Osteocyte (in vitro differentiated cells): ENCODE measurements around the gene CUL9. TPM values are rescaled to one million over a fixed set of nuclear protein-coding genes. Genes with fewer than 3 reads are reported as not detected.

Experiments used
- DNase-seq: peaks from one replicate; pipeline ENCODE4 v3.0.0; 2021; ENCODE audit warnings: mixed read lengths; ENCODE audit not compliant: unreplicated experiment; ENCODE audit errors: extremely low spot score
- H3K27ac Mint-ChIP-seq: one replicate; pipeline ENCODE4 v1.8.0; 2021; ENCODE audit warnings: mild to moderate bottlenecking, mixed read lengths; ENCODE audit not compliant: unreplicated experiment
- H3K27me3 Mint-ChIP-seq: one replicate; pipeline ENCODE4 v1.8.0; 2021; ENCODE audit warnings: mixed read lengths; ENCODE audit not compliant: unreplicated experiment
- H3K36me3 Mint-ChIP-seq: one replicate; pipeline ENCODE4 v1.8.0; 2021; ENCODE audit warnings: mixed read lengths; ENCODE audit not compliant: unreplicated experiment
- H3K4me1 Mint-ChIP-seq: one replicate; pipeline ENCODE4 v1.8.0; 2021; ENCODE audit warnings: mixed read lengths; ENCODE audit not compliant: unreplicated experiment
- H3K4me3 Mint-ChIP-seq: one replicate; pipeline ENCODE4 v1.8.0; 2021; ENCODE audit warnings: mild to moderate bottlenecking, moderate library complexity, mixed read lengths; ENCODE audit not compliant: unreplicated experiment
- H3K9me3 Mint-ChIP-seq: one replicate; pipeline ENCODE4 v1.8.0; 2021; ENCODE audit warnings: mixed read lengths; ENCODE audit not compliant: unreplicated experiment
- total RNA-seq: library from RNA; stranded (reverse); gene quantifications from 2 replicates; pipeline ENCODE4 v1.2.1, GENCODE V29; 2021
- TF ChIP-seq, protein P1 (sequence below): fragments of 200-600 bp; sonication (generic); IDR thresholded peaks from 2 replicates; pipeline ENCODE4 v1.5.0; 2021; ENCODE audit warnings: antibody characterized with exemption, mild to moderate bottlenecking, moderate library complexity

Gene CUL9
- total RNA-seq, 1 donor from 2014 or later = 39.5 TPM

DNA sequence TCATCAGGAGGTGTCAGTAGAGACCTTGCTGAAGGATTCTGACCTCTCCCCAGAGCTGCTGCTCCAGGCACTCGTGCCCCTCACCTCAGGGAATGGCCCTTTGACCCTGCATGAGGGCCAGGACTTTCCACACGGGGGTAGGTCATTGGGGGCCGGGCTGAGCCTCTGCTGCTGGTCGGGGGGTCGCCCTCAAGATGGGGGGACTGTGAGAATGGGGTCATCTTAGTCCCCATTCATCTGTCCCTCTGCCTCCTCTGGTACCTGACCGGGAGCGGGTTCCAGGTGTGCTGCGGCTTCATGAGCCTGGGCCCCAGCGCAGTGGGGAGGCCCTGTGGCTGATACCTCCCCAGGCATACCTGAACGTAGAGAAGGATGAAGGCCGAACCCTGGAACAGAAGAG, 31.4 kb downstream of the CUL9 start:
- Mint-ChIP-seq H3K9me3 (no peaks in the 10 kb centered on the region), H3K36me3 (peaks cover 17% of the 10 kb centered on the region), H3K4me3 (no peak overlapping the region), H3K27ac (no peak overlapping the region), H3K4me1 (no peaks in the 10 kb centered on the region), H3K27me3 (no peaks in the 10 kb centered on the region)
- DNase-seq = no peak
- TF ChIP-seq, protein P1, sequence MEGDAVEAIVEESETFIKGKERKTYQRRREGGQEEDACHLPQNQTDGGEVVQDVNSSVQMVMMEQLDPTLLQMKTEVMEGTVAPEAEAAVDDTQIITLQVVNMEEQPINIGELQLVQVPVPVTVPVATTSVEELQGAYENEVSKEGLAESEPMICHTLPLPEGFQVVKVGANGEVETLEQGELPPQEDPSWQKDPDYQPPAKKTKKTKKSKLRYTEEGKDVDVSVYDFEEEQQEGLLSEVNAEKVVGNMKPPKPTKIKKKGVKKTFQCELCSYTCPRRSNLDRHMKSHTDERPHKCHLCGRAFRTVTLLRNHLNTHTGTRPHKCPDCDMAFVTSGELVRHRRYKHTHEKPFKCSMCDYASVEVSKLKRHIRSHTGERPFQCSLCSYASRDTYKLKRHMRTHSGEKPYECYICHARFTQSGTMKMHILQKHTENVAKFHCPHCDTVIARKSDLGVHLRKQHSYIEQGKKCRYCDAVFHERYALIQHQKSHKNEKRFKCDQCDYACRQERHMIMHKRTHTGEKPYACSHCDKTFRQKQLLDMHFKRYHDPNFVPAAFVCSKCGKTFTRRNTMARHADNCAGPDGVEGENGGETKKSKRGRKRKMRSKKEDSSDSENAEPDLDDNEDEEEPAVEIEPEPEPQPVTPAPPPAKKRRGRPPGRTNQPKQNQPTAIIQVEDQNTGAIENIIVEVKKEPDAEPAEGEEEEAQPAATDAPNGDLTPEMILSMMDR = no peak

DNA sequence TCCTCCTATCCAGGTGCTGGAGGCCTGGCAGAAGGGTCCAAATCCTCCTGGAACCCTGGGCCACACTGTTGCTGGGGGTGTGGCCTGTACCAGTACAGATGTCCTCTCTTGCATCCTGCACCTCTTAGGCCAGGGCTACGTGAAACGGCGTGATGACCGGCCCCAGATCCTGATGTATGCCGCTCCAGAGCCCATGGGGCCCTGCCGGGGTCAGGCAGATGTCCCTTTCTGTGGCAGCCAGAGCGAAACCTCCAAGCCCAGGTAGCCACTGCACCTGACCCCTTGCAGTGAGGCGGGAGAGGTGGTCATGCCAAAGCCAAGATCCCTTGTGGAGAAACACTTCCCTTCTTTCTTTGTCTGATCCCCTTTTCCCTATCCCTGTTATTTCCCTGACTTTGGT, 33.1 kb downstream of the CUL9 start:
- no peak for DNase-seq
- Mint-ChIP-seq H3K27ac (no peak overlapping the region), H3K4me1 (no peaks in the 10 kb centered on the region), H3K9me3 (no peaks in the 10 kb centered on the region), H3K27me3 (no peaks in the 10 kb centered on the region), H3K36me3 (peaks cover 17% of the 10 kb centered on the region), H3K4me3 (no peak overlapping the region)
- TF ChIP-seq, protein P1 = no peak

DNA sequence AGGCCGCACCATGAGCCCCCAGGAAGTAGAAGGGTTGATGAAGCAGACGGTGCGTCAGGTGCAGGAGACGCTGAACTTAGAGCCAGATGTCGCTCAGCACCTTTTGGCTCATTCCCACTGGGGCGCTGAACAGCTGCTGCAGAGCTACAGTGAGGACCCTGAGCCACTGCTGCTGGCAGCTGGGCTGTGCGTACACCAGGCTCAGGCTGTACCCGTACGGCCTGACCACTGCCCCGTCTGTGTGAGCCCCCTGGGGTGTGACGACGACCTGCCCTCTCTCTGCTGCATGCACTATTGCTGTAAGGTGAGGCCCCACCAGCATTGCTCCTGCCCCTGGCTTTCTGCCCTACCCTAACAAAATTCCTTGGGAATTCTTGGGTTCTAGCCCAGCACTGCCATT, 34.2 kb downstream of the CUL9 start:
- H3K4me1 Mint-ChIP-seq = no peaks in the 10 kb centered on the region
- no peaks in the 10 kb centered on the region for H3K9me3 Mint-ChIP-seq
- H3K27me3 Mint-ChIP-seq = no peaks in the 10 kb centered on the region
- peaks cover 19% of the 10 kb centered on the region for H3K36me3 Mint-ChIP-seq
- no peak for DNase-seq
- TF ChIP-seq, protein P1 = no peak
- H3K27ac Mint-ChIP-seq = no peak overlapping the region
- H3K4me3 Mint-ChIP-seq = no peak overlapping the region

DNA sequence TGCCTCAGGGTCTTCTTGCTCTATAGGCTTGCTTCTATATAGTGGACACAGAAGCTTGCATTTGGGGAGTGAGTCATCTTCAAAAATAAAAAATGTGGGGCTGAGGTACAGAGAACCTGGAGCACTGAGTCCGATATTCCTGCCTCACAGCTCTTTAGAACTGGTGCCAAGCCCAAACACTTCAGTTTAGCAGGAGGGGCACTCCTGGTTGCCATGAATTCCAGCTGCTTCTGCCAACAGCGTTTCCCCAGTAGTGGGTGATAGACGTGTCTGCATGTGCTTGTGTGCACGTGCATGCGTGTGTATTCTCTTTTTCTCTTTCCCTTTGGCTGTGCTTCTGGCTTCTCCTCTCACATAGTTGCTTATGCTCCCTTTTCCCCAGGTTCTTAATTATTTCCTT, 35.4 kb downstream of the CUL9 start:
- Mint-ChIP-seq H3K9me3 (no peaks in the 10 kb centered on the region), H3K27me3 (no peaks in the 10 kb centered on the region), H3K4me3 (no peak overlapping the region), H3K4me1 (no peaks in the 10 kb centered on the region), H3K36me3 (peaks cover 19% of the 10 kb centered on the region), H3K27ac (no peak overlapping the region)
- DNase-seq = no peak
- TF ChIP-seq, protein P1 = no peak

DNA sequence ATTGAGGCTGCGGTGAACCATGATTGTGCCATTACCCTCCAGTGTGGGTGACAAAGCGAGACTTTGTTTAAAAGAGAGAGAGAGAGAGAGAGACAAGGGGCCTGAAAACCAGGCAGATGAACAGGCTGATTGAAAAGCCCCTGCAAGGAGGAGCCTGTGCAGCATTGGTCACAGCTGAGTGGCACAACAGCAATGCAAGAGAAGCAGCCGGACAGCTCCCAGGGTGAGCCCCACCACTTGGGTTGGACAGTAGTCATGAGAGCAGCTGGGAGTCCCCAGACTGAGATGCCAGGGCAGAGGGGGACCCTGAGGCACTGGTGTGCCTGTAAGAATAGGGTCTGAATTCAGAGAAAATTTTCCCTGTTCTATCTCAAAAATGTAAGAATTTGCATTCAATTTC, 37.1 kb downstream of the CUL9 start:
- DNase-seq = no peak
- Mint-ChIP-seq H3K27me3 (no peaks in the 10 kb centered on the region), H3K9me3 (no peaks in the 10 kb centered on the region), H3K4me3 (no peak overlapping the region), H3K27ac (no peak overlapping the region), H3K36me3 (peaks cover 18% of the 10 kb centered on the region), H3K4me1 (no peaks in the 10 kb centered on the region)
- TF ChIP-seq, protein P1 = no peak
